Muscle layer of duodenum (tissue), 2 donors: Measurements from ENCODE around the gene MAGI3.

Experiments
- H3K27ac ChIP-seq: one replicate; pipeline ENCODE4 v1.7.0; 2013; ENCODE audit warnings: mild to moderate bottlenecking, low read length
- H3K27me3 ChIP-seq: one replicate; pipeline ENCODE4 v1.7.0; 2013; ENCODE audit warnings: low read depth, mild to moderate bottlenecking, control low read depth, low read length
- H3K36me3 ChIP-seq, 2 donors: one replicate each; pipeline ENCODE4 v1.7.0; 2013; ENCODE audit warnings: low read length in 2 of 2, control low read depth in 1 of 2, mild to moderate bottlenecking in 1 of 2; ENCODE audit not compliant: insufficient read depth in 2 of 2, control insufficient read depth in 1 of 2
- H3K4me1 ChIP-seq, 2 donors: one replicate each; pipeline ENCODE4 v1.7.0; 2013; ENCODE audit warnings: low read length in 2 of 2, mild to moderate bottlenecking in 2 of 2, control low read depth in 1 of 2, moderate library complexity in 1 of 2; ENCODE audit not compliant: insufficient read depth in 2 of 2, control insufficient read depth in 1 of 2
- H3K4me3 ChIP-seq, 2 donors: one replicate each; pipeline ENCODE4 v1.7.0; 2013; ENCODE audit warnings: low read length in 2 of 2, low read depth in 1 of 2, mild to moderate bottlenecking in 1 of 2
- H3K9me3 ChIP-seq, 2 donors: one replicate each; pipeline ENCODE4 v1.7.0; 2013; ENCODE audit warnings: low read length in 2 of 2, control low read depth in 1 of 2, mild to moderate bottlenecking in 1 of 2; ENCODE audit not compliant: control insufficient read depth in 1 of 2
- donor health status: healthy.

The MAGI3 gene

DNA sequence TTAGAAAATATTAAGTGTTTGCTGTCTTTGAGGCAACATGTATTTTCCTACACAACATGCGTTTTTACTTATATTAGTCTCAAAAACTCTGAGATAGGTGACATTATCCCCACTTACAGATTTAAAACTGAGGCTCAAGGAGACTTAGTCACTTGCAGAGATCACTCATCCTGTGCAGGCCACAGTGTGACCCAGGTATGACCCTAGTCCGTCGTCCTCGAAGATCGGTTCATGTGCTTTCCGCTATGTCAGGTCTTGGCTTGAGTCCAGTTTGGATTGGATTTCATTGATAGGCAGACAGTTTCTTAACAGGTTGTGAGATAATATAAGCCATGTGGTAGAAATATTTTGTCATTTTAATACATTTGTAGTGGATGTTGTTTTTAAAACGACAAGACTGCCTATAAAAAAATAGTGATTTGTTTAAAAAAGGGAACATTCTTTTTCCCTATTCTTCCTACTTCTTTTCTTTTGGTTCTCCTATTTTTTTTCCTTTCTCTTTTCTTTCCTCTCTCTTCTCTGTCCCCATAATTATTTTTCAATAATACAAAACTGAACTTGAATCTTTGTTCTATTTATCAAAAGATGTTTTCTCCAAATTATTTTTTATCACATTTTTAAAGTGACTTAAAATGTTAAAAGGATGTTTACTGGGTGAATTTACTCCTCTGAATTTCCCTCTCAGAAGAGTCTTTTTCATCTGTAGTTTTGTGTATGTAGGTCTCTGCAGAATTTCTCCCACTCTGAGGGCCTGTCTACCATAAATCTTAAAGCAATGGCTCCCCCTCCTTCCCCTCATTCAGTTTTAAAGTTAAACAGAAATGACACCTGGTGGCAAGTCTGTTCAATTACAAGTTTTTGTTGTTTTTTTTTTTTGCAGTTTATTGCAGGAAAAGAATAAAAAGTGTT lies 287.2 kb downstream of the MAGI3 start:
- no peak overlapping the region for H3K4me3 ChIP-seq
- H3K27ac ChIP-seq, result no peak overlapping the region

GRCh38 chr1:113678159-113678469 lies 287.8 kb downstream of the MAGI3 start:
- H3K4me1 ChIP-seq, result peaks cover 0 to 9% of the 10 kb centered on the region in 2 donors
- no peak overlapping the region for H3K4me3 ChIP-seq
- peaks cover 2 to 8% of the 10 kb centered on the region in 2 donors for H3K36me3 ChIP-seq
- H3K27ac ChIP-seq, result no peak overlapping the region
- no peaks in the 10 kb centered on the region for H3K27me3 ChIP-seq
- no peaks in the 10 kb centered on the region for H3K9me3 ChIP-seq

More for the DNA sequence above, 287.2 kb downstream of the MAGI3 start:
- Histone ChIP-seq H3K4me1 (peaks cover 0 to 6% of the 10 kb centered on the region in 2 donors), H3K36me3 (peaks cover 8 to 14% of the 10 kb centered on the region in 2 donors), H3K9me3 (no peaks in the 10 kb centered on the region), H3K27me3 (no peaks in the 10 kb centered on the region)

GRCh38 chr1:113681596-113682337 lies 291.5 kb downstream of the MAGI3 start:
- Histone ChIP-seq H3K4me1 (peaks cover 0 to 30% of the 10 kb centered on the region in 2 donors), H3K36me3 (no peaks in the 10 kb centered on the region), H3K27me3 (no peaks in the 10 kb centered on the region), H3K27ac (no peak overlapping the region), H3K9me3 (no peaks in the 10 kb centered on the region), H3K4me3 (no peak overlapping the region)

- no peak overlapping the region for H3K4me3 ChIP-seq
- H3K36me3 ChIP-seq, result no peaks in the 10 kb centered on the region
- peak overlapping the region; percentile 65 for H3K27ac ChIP-seq
- H3K27me3 ChIP-seq, result no peaks in the 10 kb centered on the region
- H3K9me3 ChIP-seq, result no peaks in the 10 kb centered on the region
- peaks cover 0 to 25% of the 10 kb centered on the region in 2 donors for H3K4me1 ChIP-seq
These were observed 293.3 kb downstream of the MAGI3 start for GRCh38 chr1:113683384-113684152.

DNA sequence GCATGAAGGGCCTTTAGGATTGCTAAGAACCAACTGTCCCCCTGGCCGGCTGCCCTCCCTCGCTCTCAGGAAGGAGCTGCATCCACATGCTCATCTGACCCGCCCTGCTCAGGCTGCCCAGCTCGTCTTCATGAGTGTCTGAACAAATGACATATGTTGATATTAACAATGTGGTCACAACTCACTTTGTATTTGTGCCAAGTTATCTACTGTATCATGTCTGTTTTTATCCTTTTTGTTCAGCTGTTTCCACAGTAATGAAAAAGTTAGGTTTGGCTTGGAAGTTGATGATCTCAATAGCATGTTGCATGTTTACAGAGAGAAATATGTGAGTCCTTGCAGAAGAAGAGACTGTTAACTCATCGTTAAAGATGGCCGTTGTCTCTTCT lies 293.8 kb downstream of the MAGI3 start:
- H3K4me1 ChIP-seq, result peaks cover 0 to 25% of the 10 kb centered on the region in 2 donors
- peak overlapping the region; percentile 65 for H3K27ac ChIP-seq
- H3K4me3 ChIP-seq, result no peak overlapping the region
- no peaks in the 10 kb centered on the region for H3K9me3 ChIP-seq
- H3K36me3 ChIP-seq, result no peaks in the 10 kb centered on the region
- H3K27me3 ChIP-seq, result no peaks in the 10 kb centered on the region

GRCh38 chr1:113686891-113687618 lies 296.7 kb downstream of the MAGI3 start:
- Histone ChIP-seq H3K9me3 (no peaks in the 10 kb centered on the region), H3K27me3 (no peaks in the 10 kb centered on the region), H3K36me3 (peaks cover 0 to 7% of the 10 kb centered on the region in 2 donors), H3K4me1 (peaks cover 0 to 25% of the 10 kb centered on the region in 2 donors), H3K27ac (peak overlapping the region; percentile 41), H3K4me3 (no peak overlapping the region)

- H3K4me1 ChIP-seq, result no peaks in the 10 kb centered on the region
- H3K27me3 ChIP-seq, result no peaks in the 10 kb centered on the region
- H3K27ac ChIP-seq, result no peak overlapping the region
- H3K9me3 ChIP-seq, result peaks cover 11 to 15% of the 10 kb centered on the region in 2 donors
- H3K36me3 ChIP-seq, result peaks cover 7 to 18% of the 10 kb centered on the region in 2 donors
- H3K4me3 ChIP-seq, result no peak overlapping the region
These were observed 300.9 kb downstream of the MAGI3 start for GRCh38 chr1:113691184-113691583.

- Histone ChIP-seq H3K36me3 (peaks cover 14 to 28% of the 10 kb centered on the region in 2 donors), H3K27ac (no peak overlapping the region), H3K4me1 (no peaks in the 10 kb centered on the region), H3K9me3 (peaks cover 11 to 15% of the 10 kb centered on the region in 2 donors), H3K27me3 (no peaks in the 10 kb centered on the region), H3K4me3 (no peak overlapping the region)
These were observed 302.0 kb downstream of the MAGI3 start for GRCh38 chr1:113692342-113692741.

GRCh38 chr1:113692824-113693431 lies 302.6 kb downstream of the MAGI3 start:
- H3K27ac ChIP-seq, result no peak overlapping the region
- peaks cover 15 to 32% of the 10 kb centered on the region in 2 donors for H3K36me3 ChIP-seq
- H3K27me3 ChIP-seq, result no peaks in the 10 kb centered on the region
- no peak overlapping the region for H3K4me3 ChIP-seq
- peaks cover 11 to 15% of the 10 kb centered on the region in 2 donors for H3K9me3 ChIP-seq
- H3K4me1 ChIP-seq, result no peaks in the 10 kb centered on the region

GRCh38 chr1:113694910-113695309 lies 304.6 kb downstream of the MAGI3 start:
- Histone ChIP-seq H3K4me3 (no peak overlapping the region), H3K9me3 (peaks cover 11 to 15% of the 10 kb centered on the region in 2 donors), H3K36me3 (peaks cover 19 to 39% of the 10 kb centered on the region in 2 donors), H3K27ac (no peak overlapping the region), H3K27me3 (no peaks in the 10 kb centered on the region), H3K4me1 (no peaks in the 10 kb centered on the region)
